Neural progenitor cell (in vitro differentiated cells): ENCODE results near the gene PLEKHG2.

Source experiments
- CTCF ChIP-seq: fragments of 200-600 bp; sonication (generic); IDR thresholded peaks from 2 replicates; pipeline ENCODE4 v1.5.1; 2017; ENCODE audit warnings: antibody characterized with exemption, mild to moderate bottlenecking
- EZH2 ChIP-seq: fragments of 200-600 bp; sonication (generic); IDR thresholded peaks from 2 replicates; pipeline ENCODE4 v1.6.1; 2017; ENCODE audit warnings: antibody characterized with exemption, mild to moderate bottlenecking, moderate library complexity
- EZH2phosphoT487 ChIP-seq: fragments of 200-600 bp; sonication (generic); IDR thresholded peaks from 2 replicates; pipeline ENCODE4 v1.6.1; 2017; ENCODE audit warnings: antibody characterized with exemption

- TF ChIP-seq EZH2 (no peak), CTCF (no peak), EZH2phosphoT487 (no peak)
Measured at GRCh38 chr19:39369200-39369599, 43.3 kb upstream of the PLEKHG2 start.
